Activated CD4-positive, alpha-beta T cell treated with anti-CD3 and anti-CD28 coated beads, Interleukin-2, amount 10 ng/mL, durations not matched to agents 24 days and 14 days (primary cell): Measurements from ENCODE around the gene BOLA3. TPM values are rescaled to one million over a fixed set of nuclear protein-coding genes. Genes with fewer than 3 reads are reported as not detected.

Experiments
- DNase-seq: peaks from one replicate; pipeline ENCODE4 v3.0.0; 2022
- H3K27ac Mint-ChIP-seq: one replicate; pipeline ENCODE4 v1.8.0; 2022; ENCODE audit warnings: mild to moderate bottlenecking, mixed read lengths
- H3K27me3 Mint-ChIP-seq: one replicate; pipeline ENCODE4 v1.8.0; 2022; ENCODE audit warnings: mixed read lengths
- H3K36me3 Mint-ChIP-seq: one replicate; pipeline ENCODE4 v1.8.0; 2022; ENCODE audit warnings: low read depth, mild to moderate bottlenecking, mixed read lengths
- H3K4me1 Mint-ChIP-seq: one replicate; pipeline ENCODE4 v1.8.0; 2021; ENCODE audit warnings: mixed read lengths
- H3K4me3 Mint-ChIP-seq: one replicate; pipeline ENCODE4 v1.8.0; 2022; ENCODE audit warnings: mild to moderate bottlenecking, moderate library complexity, mixed read lengths
- H3K9me3 Mint-ChIP-seq: one replicate; pipeline ENCODE4 v1.8.0; 2021; ENCODE audit warnings: mixed read lengths
- intact Hi-C: fragments of 100-400 bp; cut with micrococcal nuclease; formaldehyde crosslinking; loops from one replicate; pipeline ENCODE4 v1.15.1; 2023
- total RNA-seq: library from RNA; stranded (reverse); gene quantifications from 2 replicates; pipeline ENCODE4 v1.2.3, GENCODE V29; 2022

The BOLA3 gene
- total RNA-seq, 1 donor from 2014 or later = 103 TPM

DNA sequence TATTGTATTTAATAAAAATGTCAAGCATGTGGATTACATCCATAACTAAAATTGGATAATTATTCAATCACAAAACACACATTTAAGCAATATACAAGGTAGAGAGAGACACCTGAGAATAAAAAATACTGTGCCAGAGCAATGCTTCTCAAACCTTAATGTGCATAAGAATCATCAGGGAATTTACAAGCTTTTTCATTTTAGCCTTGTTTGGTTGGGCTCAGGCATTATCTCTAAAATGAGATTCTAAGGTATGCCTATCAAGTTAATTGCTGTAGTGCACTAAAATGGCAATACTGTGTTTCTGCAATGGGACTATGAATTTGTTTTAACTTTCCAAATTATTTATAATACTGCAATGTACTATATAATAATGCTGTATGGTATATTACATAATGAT is 30.0 kb upstream of the BOLA3 start:
- DNase-seq = no peak
- Mint-ChIP-seq H3K9me3 (no peaks in the 10 kb centered on the region), H3K27me3 (no peaks in the 10 kb centered on the region), H3K27ac (peak overlapping the region; percentile 90), H3K4me3 (peak overlapping the region; percentile 84), H3K4me1 (peaks cover 46% of the 10 kb centered on the region), H3K36me3 (peaks cover 25% of the 10 kb centered on the region)
- intact Hi-C loops = loop anchor here (1.0 to 5.0 kb wide), 4 partner anchors 9 to 215 kb away; partner anchors contain the start of genes BOLA3 and MTHFD2

DNA sequence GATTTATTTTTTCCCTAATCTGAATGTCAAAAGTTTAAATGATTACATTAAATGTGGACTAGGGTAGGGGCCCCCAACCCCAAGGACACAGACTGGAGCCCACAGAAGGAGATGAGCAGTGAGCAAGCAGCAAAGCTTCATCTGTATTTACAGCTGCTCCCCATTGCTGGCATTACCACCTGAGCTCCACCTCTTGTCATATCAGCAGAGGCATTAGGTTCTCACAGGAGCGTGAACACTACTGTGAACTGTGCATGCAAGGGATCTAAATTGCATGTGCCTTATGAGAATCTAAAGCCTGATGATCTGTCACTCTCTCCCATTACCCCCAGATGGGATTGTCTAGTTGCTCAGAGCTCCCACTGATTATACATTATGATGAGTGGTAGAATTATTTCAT is 27.2 kb upstream of the BOLA3 start:
- Mint-ChIP-seq H3K4me3 (no peak overlapping the region), H3K27me3 (no peaks in the 10 kb centered on the region), H3K4me1 (peaks cover 43% of the 10 kb centered on the region), H3K9me3 (no peaks in the 10 kb centered on the region), H3K27ac (no peak overlapping the region), H3K36me3 (peaks cover 43% of the 10 kb centered on the region)
- intact Hi-C loops = loop anchor here (5.0 kb wide), 1 partner anchor 217 kb away; no protein-coding TSS in a partner anchor
- no peak for DNase-seq

DNA sequence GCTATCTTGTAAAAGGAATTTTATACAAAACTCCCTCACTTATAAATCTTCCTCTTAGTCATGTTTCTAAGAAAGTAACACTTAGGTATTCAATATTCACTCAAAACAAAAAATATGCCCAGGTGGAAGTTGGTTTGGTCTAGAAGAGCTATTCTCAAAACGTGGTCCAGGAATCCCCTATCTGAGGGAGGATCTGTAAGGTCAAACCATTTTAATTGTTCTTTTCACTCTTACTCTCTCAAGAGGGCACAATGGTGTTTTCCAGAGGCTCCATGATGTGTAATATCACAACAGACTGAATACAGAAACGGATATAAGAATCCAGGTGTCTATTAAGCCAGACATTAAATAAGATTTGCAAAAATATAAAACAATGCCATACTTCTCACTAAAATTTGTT is 21.0 kb upstream of the BOLA3 start:
- intact Hi-C loops = loop anchor here (1.0 to 5.0 kb wide), 3 partner anchors 10 to 34 kb away; partner anchors contain the start of gene MOB1A
- H3K36me3 Mint-ChIP-seq = peaks cover 64% of the 10 kb centered on the region
- H3K27me3 Mint-ChIP-seq = no peaks in the 10 kb centered on the region
- H3K9me3 Mint-ChIP-seq = no peaks in the 10 kb centered on the region
- no peak overlapping the region for H3K4me3 Mint-ChIP-seq
- H3K4me1 Mint-ChIP-seq = peaks cover 21% of the 10 kb centered on the region
- DNase-seq = no peak
- H3K27ac Mint-ChIP-seq = peak overlapping the region; percentile 56

DNA sequence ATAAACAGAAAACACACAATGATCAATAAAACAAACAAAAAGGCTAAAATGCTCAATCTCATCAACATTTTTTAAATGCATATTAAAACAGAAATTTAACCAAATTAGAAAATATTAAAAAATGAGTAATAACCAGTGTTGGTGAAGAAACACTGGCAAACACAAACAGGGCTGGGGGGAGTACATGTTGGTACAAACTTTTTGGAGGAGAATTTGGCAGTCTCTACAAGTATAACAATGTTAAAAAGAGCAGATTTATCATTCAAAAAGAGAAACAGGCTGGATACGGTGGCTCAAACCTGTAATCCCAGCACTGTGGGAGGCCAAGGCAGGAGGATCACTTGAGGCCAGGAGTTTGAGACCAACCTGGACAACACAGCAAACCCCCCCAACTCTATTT is 17.0 kb upstream of the BOLA3 start:
- intact Hi-C loops = loop anchor here (5.0 kb wide), 1 partner anchor 38 kb away; no protein-coding TSS in a partner anchor
- H3K4me1 Mint-ChIP-seq = peaks cover 10% of the 10 kb centered on the region
- no peak overlapping the region for H3K4me3 Mint-ChIP-seq
- H3K36me3 Mint-ChIP-seq = peaks cover 59% of the 10 kb centered on the region
- H3K27me3 Mint-ChIP-seq = no peaks in the 10 kb centered on the region
- no peaks in the 10 kb centered on the region for H3K9me3 Mint-ChIP-seq
- no peak for DNase-seq
- no peak overlapping the region for H3K27ac Mint-ChIP-seq

DNA sequence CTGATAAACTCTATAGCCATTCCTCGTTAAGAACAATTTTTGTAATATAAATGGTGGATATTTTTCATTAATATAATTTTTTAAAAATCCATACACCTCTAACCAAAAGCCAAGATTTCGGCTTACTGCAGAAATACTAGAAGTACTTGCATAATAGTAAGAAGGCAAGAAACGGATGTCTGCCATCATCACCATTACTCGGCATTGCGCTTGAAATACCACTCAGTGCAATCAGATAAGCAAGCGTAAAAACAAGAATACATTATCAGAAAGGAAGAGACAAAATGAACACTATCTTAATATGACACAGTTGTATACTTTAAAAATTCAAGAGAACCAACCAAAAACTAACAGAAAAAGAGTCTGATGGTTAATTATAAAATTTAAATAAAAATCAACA is 15.2 kb upstream of the BOLA3 start:
- intact Hi-C loops = no loop called here
- Mint-ChIP-seq H3K27me3 (no peaks in the 10 kb centered on the region), H3K27ac (no peak overlapping the region), H3K9me3 (no peaks in the 10 kb centered on the region), H3K4me1 (peaks cover 4% of the 10 kb centered on the region), H3K36me3 (peaks cover 63% of the 10 kb centered on the region), H3K4me3 (no peak overlapping the region)
- DNase-seq = no peak

DNA sequence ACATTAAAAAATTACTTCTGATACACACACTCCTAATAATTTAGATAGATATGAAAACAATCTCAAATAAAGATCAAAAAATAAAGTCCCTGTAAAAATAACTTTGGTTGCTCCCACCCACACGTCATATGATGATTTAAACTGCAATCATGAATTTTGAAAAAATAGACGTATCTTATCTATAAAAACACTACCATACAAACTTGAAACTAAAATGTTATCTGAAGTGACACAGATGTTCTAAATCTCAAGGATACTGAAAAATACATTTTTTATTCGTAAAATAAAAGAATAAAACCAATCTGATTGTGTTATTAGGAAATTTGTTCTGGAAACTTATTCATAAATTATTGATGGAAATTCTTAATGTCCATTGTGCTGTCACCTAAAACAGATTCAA is 8.1 kb upstream of the BOLA3 start:
- Mint-ChIP-seq H3K4me1 (peaks cover 5% of the 10 kb centered on the region), H3K27me3 (no peaks in the 10 kb centered on the region), H3K36me3 (peaks cover 52% of the 10 kb centered on the region), H3K27ac (no peak overlapping the region), H3K4me3 (no peak overlapping the region), H3K9me3 (no peaks in the 10 kb centered on the region)
- intact Hi-C loops = no loop called here
- DNase-seq = no peak

DNA sequence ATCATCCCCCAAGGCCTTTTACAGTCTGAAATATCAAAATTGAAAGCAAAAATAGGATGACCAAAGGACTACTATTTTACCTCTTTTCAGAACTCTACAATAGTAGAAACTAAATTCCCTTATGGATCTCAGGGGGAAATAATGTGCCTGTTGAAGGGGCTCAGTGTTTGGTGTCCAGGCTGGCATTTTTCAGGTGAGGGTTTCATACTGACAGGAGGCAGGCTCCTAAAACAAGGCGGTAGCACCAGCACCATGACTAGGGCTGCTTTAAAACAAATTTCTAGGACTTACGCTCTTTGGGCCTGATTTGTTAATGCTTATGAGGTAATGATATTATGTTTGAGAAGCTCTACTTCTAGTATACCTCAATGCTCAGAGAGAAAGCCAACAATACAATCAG is 5.2 kb upstream of the BOLA3 start:
- Mint-ChIP-seq H3K27ac (no peak overlapping the region), H3K36me3 (peaks cover 43% of the 10 kb centered on the region)

DNA sequence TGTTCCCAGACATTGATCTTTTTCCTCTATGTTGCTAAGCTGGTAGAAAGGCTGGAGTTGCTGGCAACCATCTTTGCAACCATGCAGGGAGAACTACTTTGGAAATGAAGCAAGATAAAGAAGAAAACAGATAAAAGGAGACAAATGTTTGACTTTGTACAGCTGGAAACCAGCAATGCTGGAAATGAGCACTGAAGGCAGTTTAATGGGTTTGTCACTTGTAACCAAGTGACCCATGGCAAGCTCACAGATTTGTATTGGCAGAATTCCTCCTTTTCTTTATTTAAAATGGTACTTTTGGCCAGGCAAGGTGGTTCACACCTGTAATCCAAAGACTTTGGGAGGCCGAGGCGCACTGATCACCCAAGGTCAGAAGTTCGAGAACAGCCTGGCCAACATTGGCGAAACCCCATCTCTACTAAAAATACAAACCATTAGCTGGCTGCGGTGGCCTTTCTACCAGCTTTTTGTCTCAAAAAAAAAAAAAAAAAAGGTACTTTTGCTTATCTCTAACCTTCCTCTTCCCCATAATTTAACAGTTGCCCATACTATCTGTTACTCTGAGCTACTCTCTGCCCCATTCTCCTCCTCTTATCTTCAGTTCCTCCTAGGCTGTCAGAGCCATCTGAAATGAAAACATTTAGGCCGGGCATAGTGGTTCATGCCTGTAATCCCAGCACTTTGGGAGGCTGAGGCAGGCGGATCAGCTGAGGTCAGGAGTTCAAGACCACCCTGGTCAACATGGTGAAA is 2.0 kb upstream of the BOLA3 start:
- Mint-ChIP-seq H3K4me1 (peaks cover 8% of the 10 kb centered on the region), H3K36me3 (peaks cover 30% of the 10 kb centered on the region), H3K27ac (no peak overlapping the region), H3K4me3 (no peak overlapping the region), H3K9me3 (no peaks in the 10 kb centered on the region), H3K27me3 (no peaks in the 10 kb centered on the region)
- DNase-seq = no peak
- intact Hi-C loops = loop anchor here (2.0 to 10.0 kb wide), 3 partner anchors 223 to 415 kb away; partner anchors contain the start of genes C2orf81, DGUOK, TPRKB and WDR54

More for the DNA sequence above, 5.2 kb upstream of the BOLA3 start:
- no peak overlapping the region for H3K4me3 Mint-ChIP-seq
- DNase-seq = no peak
- peaks cover 5% of the 10 kb centered on the region for H3K4me1 Mint-ChIP-seq
- no peaks in the 10 kb centered on the region for H3K9me3 Mint-ChIP-seq
- intact Hi-C loops = loop anchor here (2.0 kb wide), 1 partner anchor 16 kb away; no protein-coding TSS in a partner anchor
- H3K27me3 Mint-ChIP-seq = no peaks in the 10 kb centered on the region

DNA sequence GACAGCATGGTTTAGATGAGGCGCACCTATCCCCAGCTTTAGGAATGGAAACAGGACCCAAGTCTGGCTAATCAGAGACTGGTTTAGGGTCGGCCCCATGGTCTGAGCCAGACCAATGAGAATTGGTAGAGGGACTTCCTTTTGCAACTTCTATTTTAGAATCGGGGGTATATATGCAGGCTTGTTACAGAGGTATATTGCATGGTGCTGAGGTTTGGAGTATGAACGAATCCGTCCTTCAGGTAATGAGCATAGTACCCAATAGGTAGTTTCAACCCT is 1.5 kb upstream of the BOLA3 start:
- Mint-ChIP-seq H3K27ac (no peak overlapping the region), H3K4me1 (peaks cover 8% of the 10 kb centered on the region), H3K27me3 (no peaks in the 10 kb centered on the region), H3K4me3 (no peak overlapping the region), H3K9me3 (no peaks in the 10 kb centered on the region), H3K36me3 (peaks cover 31% of the 10 kb centered on the region)
- intact Hi-C loops = loop anchor here (2.0 to 10.0 kb wide), 3 partner anchors 222 to 414 kb away; partner anchors contain the start of genes C2orf81, DGUOK, TPRKB and WDR54
- DNase-seq = no peak

DNA sequence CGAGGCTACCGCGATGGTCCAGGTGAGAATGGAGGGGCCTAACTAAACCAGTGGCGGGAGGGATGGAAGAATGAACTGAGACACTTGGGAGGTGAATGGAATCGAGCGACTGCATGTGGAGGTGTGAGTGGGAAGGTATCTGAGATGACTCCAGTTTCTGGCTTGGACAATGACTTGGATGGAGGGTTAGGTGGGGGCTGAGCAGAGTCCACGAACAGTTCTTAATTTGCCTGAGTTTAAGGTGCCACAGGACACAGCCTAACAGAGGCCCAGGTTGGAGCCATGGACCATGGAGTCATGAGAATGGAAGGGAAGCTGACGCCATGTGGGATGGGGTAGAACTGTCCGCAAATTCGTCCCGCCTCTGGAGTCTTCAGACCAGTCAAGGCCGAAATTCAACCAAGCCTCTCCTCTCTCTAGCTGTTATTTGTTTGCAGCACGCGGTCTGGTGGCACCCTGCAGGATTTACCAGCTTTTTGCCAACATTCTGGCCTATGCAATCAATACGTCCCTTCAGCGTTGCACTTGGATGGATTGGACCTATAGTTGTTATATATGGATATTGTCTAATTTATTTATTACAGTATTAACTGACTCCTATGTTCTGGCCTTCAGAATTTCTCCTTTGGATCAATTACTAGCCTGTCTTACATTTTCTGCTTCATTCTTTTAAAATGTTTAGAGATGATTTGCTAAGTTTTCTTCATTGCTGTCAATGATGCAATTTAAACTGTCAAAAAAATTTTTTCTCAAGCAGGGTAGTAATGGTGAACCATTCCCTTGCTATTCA is 940 bp upstream of the BOLA3 start:
- Mint-ChIP-seq H3K27me3 (no peaks in the 10 kb centered on the region), H3K27ac (no peak overlapping the region), H3K4me3 (no peak overlapping the region), H3K4me1 (peaks cover 7% of the 10 kb centered on the region), H3K9me3 (no peaks in the 10 kb centered on the region), H3K36me3 (peaks cover 32% of the 10 kb centered on the region)
- intact Hi-C loops = loop anchor here (1.0 to 10.0 kb wide), 4 partner anchors 222 to 414 kb away; partner anchors contain the start of genes C2orf81, DGUOK, TPRKB and WDR54
- DNase-seq = no peak

DNA sequence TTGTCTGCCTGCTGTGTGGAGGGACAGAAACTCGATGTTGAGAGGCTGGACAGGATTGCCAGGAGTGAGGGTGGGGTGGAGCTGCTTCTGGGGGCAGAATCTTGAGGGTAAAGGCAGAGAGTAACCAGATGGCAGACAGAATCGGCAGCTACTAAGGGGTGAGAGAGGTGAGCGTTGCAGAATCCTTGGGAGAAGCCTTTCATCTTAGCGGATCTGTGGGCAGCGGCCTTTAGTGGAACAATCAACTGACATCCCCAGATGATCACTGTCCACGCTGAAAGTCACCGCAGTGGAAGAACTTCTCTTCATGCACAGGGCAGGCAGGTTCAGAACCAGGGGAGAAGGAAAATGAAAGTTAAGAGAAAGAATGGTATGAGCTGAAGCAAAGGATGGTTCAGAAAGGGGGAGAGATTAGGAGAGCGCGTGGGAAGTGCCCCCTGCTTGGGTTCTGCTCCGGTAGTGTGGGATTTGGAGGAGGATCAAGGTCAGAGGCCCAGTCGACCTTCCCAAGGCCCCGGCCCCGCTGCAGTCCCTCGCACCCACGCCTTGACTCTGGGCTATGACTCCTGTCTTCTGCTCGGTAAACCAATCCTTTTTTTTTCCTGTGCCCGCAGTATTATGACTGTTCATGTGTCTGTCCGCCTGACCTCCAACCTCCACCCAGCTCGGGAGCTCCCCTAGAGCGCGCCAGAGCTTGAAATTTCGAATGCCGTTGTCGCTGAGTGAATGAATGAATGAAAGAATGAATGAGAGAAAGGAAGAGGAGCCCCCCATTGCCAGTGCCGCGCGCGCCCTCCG is 584 bp downstream of the BOLA3 start:
- no peak for DNase-seq
- H3K4me1 Mint-ChIP-seq = peaks cover 7% of the 10 kb centered on the region
- no peak overlapping the region for H3K27ac Mint-ChIP-seq
- no peaks in the 10 kb centered on the region for H3K27me3 Mint-ChIP-seq
- no peak overlapping the region for H3K4me3 Mint-ChIP-seq
- H3K36me3 Mint-ChIP-seq = peaks cover 28% of the 10 kb centered on the region
- H3K9me3 Mint-ChIP-seq = no peaks in the 10 kb centered on the region
- intact Hi-C loops = loop anchor here (1.0 to 10.0 kb wide), 6 partner anchors 26 to 412 kb away; partner anchors contain the start of genes C2orf81, MOB1A, MTHFD2 and TPRKB

DNA sequence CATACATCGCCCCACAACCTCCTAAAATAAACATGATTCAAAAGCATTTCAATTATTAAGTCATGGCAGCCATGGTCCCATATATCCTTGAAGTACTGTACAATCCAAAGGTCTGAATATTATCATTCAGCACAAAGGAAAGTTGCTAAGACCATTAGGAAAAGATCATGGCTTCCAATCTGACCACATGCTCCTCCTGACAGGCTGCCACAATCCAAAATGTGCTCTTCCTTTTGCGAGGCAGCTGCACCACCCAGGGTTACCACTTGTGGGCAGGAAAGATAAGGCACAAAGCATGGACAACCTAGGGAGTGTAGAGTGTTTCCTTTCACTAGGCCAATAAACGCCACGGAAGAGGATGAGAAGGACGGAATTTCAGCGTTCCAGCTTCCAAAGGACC is 5.4 kb downstream of the BOLA3 start:
- no peak overlapping the region for H3K27ac Mint-ChIP-seq
- H3K27me3 Mint-ChIP-seq = no peaks in the 10 kb centered on the region
- no peaks in the 10 kb centered on the region for H3K9me3 Mint-ChIP-seq
- no peak overlapping the region for H3K4me3 Mint-ChIP-seq
- DNase-seq = no peak
- intact Hi-C loops = loop anchor here (10.0 kb wide), 1 partner anchor 408 kb away; the partner anchor contains the start of gene TPRKB
- H3K36me3 Mint-ChIP-seq = peaks cover 29% of the 10 kb centered on the region
- H3K4me1 Mint-ChIP-seq = peaks cover 11% of the 10 kb centered on the region

DNA sequence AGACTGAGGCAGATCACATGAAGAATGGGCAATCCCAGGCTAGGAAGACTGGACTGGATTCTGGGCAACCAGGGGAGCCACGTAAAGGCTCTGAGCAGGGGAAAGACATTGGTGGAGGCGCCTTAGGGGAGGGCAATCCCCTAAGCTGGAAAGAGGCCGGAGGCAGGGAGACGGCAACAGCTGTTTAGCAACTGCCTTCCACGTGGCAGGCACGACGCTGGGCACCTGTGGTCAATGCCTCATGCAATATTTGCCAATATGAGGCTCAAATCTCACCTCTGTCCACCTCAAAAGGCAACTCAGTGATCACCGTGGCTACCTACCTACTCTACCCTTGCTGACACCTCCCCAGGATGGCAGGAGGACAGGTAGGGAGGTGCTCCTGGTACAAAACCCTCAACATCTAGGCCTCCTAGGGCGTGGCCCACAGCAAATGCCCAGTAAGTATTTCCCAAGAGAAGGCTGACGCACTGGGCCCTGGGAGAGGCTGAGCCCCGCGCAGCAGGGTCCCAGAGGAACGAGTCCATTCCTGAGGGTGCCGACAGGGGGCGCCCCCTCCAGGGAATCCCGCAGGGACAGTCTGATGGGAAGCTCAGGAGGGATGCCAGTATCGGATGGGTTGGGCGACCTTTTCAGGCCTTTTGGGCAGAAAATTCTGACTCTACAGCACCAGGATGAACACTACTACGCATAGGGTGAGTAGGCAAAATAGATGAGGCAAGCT is 8.9 kb downstream of the BOLA3 start:
- peaks cover 8% of the 10 kb centered on the region for H3K4me1 Mint-ChIP-seq
- no peak for DNase-seq

More for the DNA sequence above, 8.9 kb downstream of the BOLA3 start:
- Mint-ChIP-seq H3K27me3 (no peaks in the 10 kb centered on the region), H3K9me3 (no peaks in the 10 kb centered on the region), H3K4me3 (no peak overlapping the region), H3K27ac (no peak overlapping the region), H3K36me3 (peaks cover 35% of the 10 kb centered on the region)
- intact Hi-C loops = no loop called here
